ENCODE measurements around the gene RAB44.
A peak's percentile ranks its signal among the peaks of the same experiment; 100 is the strongest.

The RAB44 gene

GRCh38 chr6:36669002-36669401 lies 28.6 kb upstream of the RAB44 start:
- DNase-seq (ENCODE audit: low read depth in 3 of 3): no peak

GRCh38 chr6:36670271-36670670 lies 27.4 kb upstream of the RAB44 start:
- DNase-seq (ENCODE audit: low read depth in 3 of 3): no peak

GRCh38 chr6:36671687-36672375 lies 25.8 kb upstream of the RAB44 start:
- DNase-seq (ENCODE audit: low read depth in 3 of 3): no peak

GRCh38 chr6:36673882-36674281 lies 23.7 kb upstream of the RAB44 start:
- no peak for DNase-seq (ENCODE audit: low read depth in 3 of 3)

GRCh38 chr6:36674942-36675341 lies 22.7 kb upstream of the RAB44 start:
- no peak for DNase-seq (ENCODE audit: low read depth in 3 of 3)

- DNase-seq (ENCODE audit: low read depth in 3 of 3): no peak
These were observed 21.2 kb upstream of the RAB44 start for GRCh38 chr6:36676141-36677058.

GRCh38 chr6:36677059-36677749 lies 20.4 kb upstream of the RAB44 start:
- no peak for DNase-seq (ENCODE audit: low read depth in 3 of 3)

- no peak for DNase-seq (ENCODE audit: low read depth in 3 of 3)
These were observed 19.7 kb upstream of the RAB44 start for GRCh38 chr6:36677753-36678487.

GRCh38 chr6:36678488-36679042 lies 19.1 kb upstream of the RAB44 start, which contains the start of gene CDKN1A:
Gene CDKN1A (plus strand): TSS chr6:36678714. CDS start chr6:36684102, 5,388 bp downstream.
- DNase-seq (ENCODE audit: low read depth in 3 of 3): peak; percentile 47 to 71 (median 60)

- DNase-seq (ENCODE audit: low read depth in 3 of 3): no peak
These were observed 18.4 kb upstream of the RAB44 start for GRCh38 chr6:36679043-36679833.

GRCh38 chr6:36682328-36683144 lies 15.1 kb upstream of the RAB44 start:
- DNase-seq (ENCODE audit: low read depth in 3 of 3): peak in 2 of 3 donors; percentile 50 to 55

GRCh38 chr6:36683145-36683655 lies 14.4 kb upstream of the RAB44 start:
- DNase-seq (ENCODE audit: low read depth in 3 of 3): no peak

GRCh38 chr6:36683656-36684446 lies 13.8 kb upstream of the RAB44 start:
- DNase-seq (ENCODE audit: low read depth in 3 of 3): no peak

GRCh38 chr6:36684447-36684812 lies 13.2 kb upstream of the RAB44 start:
- DNase-seq (ENCODE audit: low read depth in 3 of 3): no peak

- no peak for DNase-seq (ENCODE audit: low read depth in 3 of 3)
These were observed 12.3 kb upstream of the RAB44 start for GRCh38 chr6:36685166-36685924.

GRCh38 chr6:36685926-36686667 lies 11.5 kb upstream of the RAB44 start:
- DNase-seq (ENCODE audit: low read depth in 3 of 3): no peak

Measured in stimulated activated CD4-positive, alpha-beta T cell treated with anti-CD3 and anti-CD28 coated beads, TNF-alpha, amount 100 ng/mL, for 48 hours (primary cell).